HEK293 (cell line): ENCODE data around the gene PZP.

ENCODE experiments used
- CTCF ChIA-PET: fragments of 350-600 bp; formaldehyde crosslinking; extraction: SDS; loops from one replicate; lab custom pipeline; 2021; ENCODE audit warnings: antibody characterized with exemption; lab: Yijun Ruan, JAX
- POLR2A ChIA-PET: fragments of 300-600 bp; formaldehyde crosslinking; extraction: SDS; loops from one replicate; lab custom pipeline; 2020; ENCODE audit warnings: antibody characterized with exemption, inconsistent platforms; lab: Yijun Ruan, JAX
- H3K27ac ChIP-seq: fragments of 200-500 bp; sonication (Bioruptor generic); 2 replicates; pipeline ENCODE4 v1.5.1; 2014; ENCODE audit warnings: low read depth, low read length, control low read depth, inconsistent platforms; ENCODE audit errors: extremely low read depth
- H3K36me3 ChIP-seq, 2 experiments: fragments of 200-500 bp in 1 of 2; sonication (Bioruptor generic) in 1 of 2; 1 replicate in 1 of 2; 2 replicates in 1 of 2; pipeline ENCODE4 v1.5.1; 2014 to 2017; ENCODE audit warnings: inconsistent platforms in 2 of 2, low read length in 2 of 2; ENCODE audit not compliant: control insufficient read depth in 2 of 2, insufficient read depth in 1 of 2
- H3K4me1 ChIP-seq: fragments of 200-500 bp; sonication (Bioruptor generic); 2 replicates; pipeline ENCODE4 v1.5.1; 2014; ENCODE audit warnings: mild to moderate bottlenecking, low read length, inconsistent platforms; ENCODE audit not compliant: control insufficient read depth, insufficient read depth
- H3K4me3 ChIP-seq: 2 replicates; pipeline ENCODE4 v1.5.1; 2011; ENCODE audit warnings: low read depth, mild to moderate bottlenecking, control low read depth, low read length, moderate library complexity
- H3K9me3 ChIP-seq: fragments of 200-500 bp; sonication (Bioruptor generic); 2 replicates; pipeline ENCODE4 v1.5.1; 2014; ENCODE audit warnings: low read depth, low read length, inconsistent platforms; ENCODE audit not compliant: control insufficient read depth, insufficient read depth
- FEZF1 ChIP-seq: fragments of 450-650 bp; formaldehyde crosslinking; IDR thresholded peaks from 2 replicates; pipeline ENCODE4 v1.5.1; 2016; ENCODE audit warnings: missing biosample characterization, missing genetic modification characterization
- GLIS1 ChIP-seq: fragments of 450-650 bp; formaldehyde crosslinking; IDR thresholded peaks from 2 replicates; pipeline ENCODE4 v1.5.1; 2016; ENCODE audit warnings: missing biosample characterization, missing genetic modification characterization
- GLIS2 ChIP-seq: fragments of 450-650 bp; formaldehyde crosslinking; IDR thresholded peaks from 2 replicates; pipeline ENCODE4 v1.5.1; 2016; ENCODE audit warnings: missing biosample characterization, missing genetic modification characterization
- INSM2 ChIP-seq: fragments of 450-650 bp; formaldehyde crosslinking; IDR thresholded peaks from 2 replicates; pipeline ENCODE4 v1.5.1; 2016; ENCODE audit warnings: missing biosample characterization, missing genetic modification characterization
- OVOL3 ChIP-seq: fragments of 450-650 bp; formaldehyde crosslinking; IDR thresholded peaks from 2 replicates; pipeline ENCODE4 v1.5.1; 2016; ENCODE audit warnings: missing biosample characterization, missing genetic modification characterization
- PBX3 ChIP-seq: sonication (generic); formaldehyde crosslinking; IDR thresholded peaks from 2 replicates; pipeline ENCODE4 v1.8.1; 2022; ENCODE audit warnings: mild to moderate bottlenecking, moderate library complexity, missing genetic modification reagents
- PRDM1 ChIP-seq: fragments of 450-650 bp; formaldehyde crosslinking; IDR thresholded peaks from 2 replicates; pipeline ENCODE4; 2016; ENCODE audit warnings: missing biosample characterization, missing genetic modification characterization
- SCRT2 ChIP-seq: fragments of 450-650 bp; formaldehyde crosslinking; IDR thresholded peaks from 2 replicates; pipeline ENCODE4 v1.5.1; 2016; ENCODE audit warnings: missing biosample characterization, missing genetic modification characterization
- SP7 ChIP-seq: fragments of 450-650 bp; formaldehyde crosslinking; IDR thresholded peaks from 2 replicates; pipeline ENCODE4 v1.5.1; 2016; ENCODE audit warnings: missing biosample characterization, missing genetic modification characterization
- TCF7L2 ChIP-seq: IDR thresholded peaks from 2 replicates; pipeline ENCODE4 v1.6.1; 2011; ENCODE audit warnings: low read depth, mild to moderate bottlenecking, inconsistent platforms, low read length, moderate library complexity, borderline replicate concordance
- TRIM28 ChIP-seq: IDR thresholded peaks from 2 replicates; pipeline ENCODE4 v1.6.1; 2011; ENCODE audit warnings: low read length, control low read depth, borderline replicate concordance
- ZBTB44 ChIP-seq: fragments of 450-650 bp; IDR thresholded peaks from 2 replicates; pipeline ENCODE4 v1.5.1; 2018; ENCODE audit warnings: missing biosample characterization, mild to moderate bottlenecking, missing genetic modification characterization
- ZBTB49 ChIP-seq: fragments of 450-650 bp; formaldehyde crosslinking; IDR thresholded peaks from 2 replicates; pipeline ENCODE4 v1.5.1; 2016; ENCODE audit warnings: missing biosample characterization, missing genetic modification characterization, low read depth
- ZNF138 ChIP-seq: fragments of 450-650 bp; formaldehyde crosslinking; IDR thresholded peaks from 2 replicates; pipeline ENCODE4 v1.5.1; 2016; ENCODE audit warnings: missing biosample characterization, missing genetic modification characterization, borderline replicate concordance
- ZNF202 ChIP-seq: fragments of 450-650 bp; formaldehyde crosslinking; IDR thresholded peaks from 2 replicates; pipeline ENCODE4 v1.5.1; 2016; ENCODE audit warnings: missing biosample characterization, missing genetic modification characterization, borderline replicate concordance
- ZNF24 ChIP-seq: fragments of 450-650 bp; formaldehyde crosslinking; IDR thresholded peaks from 2 replicates; pipeline ENCODE4 v1.5.1; 2016; ENCODE audit warnings: missing biosample characterization, missing genetic modification characterization
- ZNF302 ChIP-seq: fragments of 450-650 bp; formaldehyde crosslinking; IDR thresholded peaks from 2 replicates; pipeline ENCODE4 v1.5.1; 2016; ENCODE audit warnings: missing biosample characterization, missing genetic modification characterization, low read depth
- ZNF366 ChIP-seq: fragments of 450-650 bp; formaldehyde crosslinking; conservative IDR thresholded peaks from 2 replicates; pipeline ENCODE4 v1.5.1; 2016; ENCODE audit warnings: missing biosample characterization, missing genetic modification characterization
- ZNF449 ChIP-seq: fragments of 450-650 bp; formaldehyde crosslinking; IDR thresholded peaks from 2 replicates; pipeline ENCODE4 v1.5.1; 2017; ENCODE audit warnings: missing biosample characterization, mild to moderate bottlenecking, missing genetic modification characterization, moderate library complexity
- ZNF529 ChIP-seq: fragments of 450-650 bp; formaldehyde crosslinking; IDR thresholded peaks from 2 replicates; pipeline ENCODE4 v1.5.1; 2017; ENCODE audit warnings: missing genetic modification characterization, missing biosample characterization; ENCODE audit not compliant: insufficient replicate concordance
- ZNF560 ChIP-seq: fragments of 450-650 bp; formaldehyde crosslinking; IDR thresholded peaks from 2 replicates; pipeline ENCODE4 v1.5.1; 2017; ENCODE audit warnings: missing biosample characterization, missing genetic modification characterization, borderline replicate concordance
- ZNF626 ChIP-seq: fragments of 450-650 bp; sonication (Bioruptor Pico); formaldehyde crosslinking; IDR thresholded peaks from 2 replicates; pipeline ENCODE4 v1.5.1; 2018; ENCODE audit warnings: missing biosample characterization, missing genetic modification characterization, inconsistent platforms
- ZNF645 ChIP-seq: fragments of 450-650 bp; formaldehyde crosslinking; IDR thresholded peaks from 2 replicates; pipeline ENCODE4; 2016; ENCODE audit warnings: missing biosample characterization, missing genetic modification characterization
- ZNF707 ChIP-seq: fragments of 450-650 bp; formaldehyde crosslinking; IDR thresholded peaks from 2 replicates; pipeline ENCODE4 v1.5.1; 2016; ENCODE audit warnings: missing biosample characterization, missing genetic modification characterization
- ZNF747 ChIP-seq: fragments of 450-650 bp; formaldehyde crosslinking; IDR thresholded peaks from 2 replicates; pipeline ENCODE4 v1.5.1; 2016; ENCODE audit warnings: missing biosample characterization, missing genetic modification characterization
- ZNF837 ChIP-seq: fragments of 450-650 bp; formaldehyde crosslinking; IDR thresholded peaks from 2 replicates; pipeline ENCODE4 v1.5.1; 2016; ENCODE audit warnings: missing biosample characterization, missing genetic modification characterization

PZP gene

GRCh38 chr12:9211687-9212086 is 3.5 kb upstream of the PZP start (continued):
- TF ChIP-seq INSM2 (tag by site-specific recombination) (no peak), ZNF138 (tag by site-specific recombination) (no peak), ZNF529 (tag by site-specific recombination) (no peak), ZNF626 (tag by site-specific recombination) (no peak), PBX3 (CRISPR knock-in tag) (no peak), ZNF302 (tag by site-specific recombination) (no peak)

- H3K27ac ChIP-seq = no peak overlapping the region
- TF ChIP-seq ZNF707 (tag by site-specific recombination) = no peak
- no peak for TF ChIP-seq ZNF747 (tag by site-specific recombination)
- TF ChIP-seq ZBTB44 = no peak
- no peak for TF ChIP-seq ZNF366 (tag by site-specific recombination)
- no peak for TF ChIP-seq FEZF1 (tag by site-specific recombination)
- no peak for TF ChIP-seq GLIS1 (tag by site-specific recombination)
- no peak for TF ChIP-seq ZNF626 (tag by site-specific recombination)
- no peak for TF ChIP-seq ZNF837
- no peak for TF ChIP-seq SP7
- TF ChIP-seq ZNF560 (tag by site-specific recombination) = no peak
- H3K4me3 ChIP-seq = no peak overlapping the region
- H3K4me1 ChIP-seq = no peaks in the 10 kb centered on the region
- CTCF ChIA-PET = interaction anchor here (0.6 kb wide), 1 partner anchor 50 kb away, joined by 3 read pairs; no protein-coding TSS in a partner anchor
- POLR2A ChIA-PET = no interaction called here
- H3K9me3 ChIP-seq = no peaks in the 10 kb centered on the region
- H3K36me3 ChIP-seq = no peaks in the 10 kb centered on the region
Observed at GRCh38 chr12:9204380-9204779, 3.8 kb downstream of the PZP start.

GRCh38 chr12:9198012-9198411 is 10.2 kb downstream of the PZP start:
- H3K9me3 ChIP-seq = no peaks in the 10 kb centered on the region; the same call in 1 of the 2 replicates
- no peak overlapping the region for H3K27ac ChIP-seq
- H3K4me3 ChIP-seq = no peak overlapping the region
- no peaks in the 10 kb centered on the region for H3K36me3 ChIP-seq
- no peak for TF ChIP-seq ZNF449 (tag by site-specific recombination)
- TF ChIP-seq PRDM1 = no peak
- TF ChIP-seq OVOL3 (tag by site-specific recombination) = no peak
- TF ChIP-seq ZBTB49 (tag by site-specific recombination) = no peak
- TF ChIP-seq TCF7L2 = no peak
- no peak for TF ChIP-seq SCRT2 (tag by site-specific recombination)
- no peak for TF ChIP-seq TRIM28
- TF ChIP-seq ZNF202 = no peak
- no peak for TF ChIP-seq GLIS2 (tag by site-specific recombination)
- TF ChIP-seq ZNF24 = no peak
- TF ChIP-seq ZNF645 (tag by site-specific recombination) = no peak
- POLR2A ChIA-PET = no interaction called here
- CTCF ChIA-PET = no interaction called here
- H3K4me1 ChIP-seq = no peaks in the 10 kb centered on the region
